ENCODE data around the gene NGF.

The NGF gene

GRCh38 chr1:115308969-115309368 lies 29.1 kb downstream of the NGF start:
- no peak for DNase-seq

- no peak for DNase-seq
These were observed 30.4 kb downstream of the NGF start for GRCh38 chr1:115307661-115308060.

DNA sequence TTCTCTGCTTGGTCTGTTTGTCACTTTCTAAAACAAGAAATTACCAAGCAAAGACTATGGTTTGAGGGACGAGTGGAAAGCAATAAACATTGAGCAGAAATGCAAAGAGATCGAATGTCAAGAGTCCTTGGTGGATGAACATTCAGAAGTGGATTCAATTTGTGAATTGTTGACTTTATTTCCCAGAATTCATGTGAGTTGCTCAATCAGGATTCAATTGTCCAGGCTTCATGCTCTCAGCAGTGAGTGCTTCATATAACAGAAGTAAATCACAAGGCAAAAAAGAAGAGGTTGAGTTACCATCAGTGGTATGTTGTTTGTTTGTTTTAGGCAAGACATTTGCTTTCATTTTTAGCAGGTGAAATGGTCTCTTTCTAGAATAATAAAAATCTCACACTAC lies 31.9 kb downstream of the NGF start:
- no peak for DNase-seq

DNA sequence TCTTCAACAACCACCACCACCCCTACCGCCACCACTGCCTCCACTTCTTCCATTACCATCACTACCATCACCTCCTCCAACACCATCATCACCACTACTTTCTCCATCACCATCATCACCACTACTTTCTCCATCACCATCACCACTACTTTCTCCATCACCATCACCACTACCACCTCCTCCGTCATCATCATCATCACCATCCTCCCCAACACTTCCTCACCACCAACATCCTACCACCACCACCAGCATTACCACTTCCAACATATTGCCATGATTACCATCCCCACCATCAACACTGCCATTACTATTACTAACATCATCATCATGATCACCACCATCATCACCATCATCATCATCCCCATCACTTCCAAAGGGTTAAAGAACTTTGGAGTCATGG lies 34.7 kb downstream of the NGF start:
- no peak for DNase-seq

DNA sequence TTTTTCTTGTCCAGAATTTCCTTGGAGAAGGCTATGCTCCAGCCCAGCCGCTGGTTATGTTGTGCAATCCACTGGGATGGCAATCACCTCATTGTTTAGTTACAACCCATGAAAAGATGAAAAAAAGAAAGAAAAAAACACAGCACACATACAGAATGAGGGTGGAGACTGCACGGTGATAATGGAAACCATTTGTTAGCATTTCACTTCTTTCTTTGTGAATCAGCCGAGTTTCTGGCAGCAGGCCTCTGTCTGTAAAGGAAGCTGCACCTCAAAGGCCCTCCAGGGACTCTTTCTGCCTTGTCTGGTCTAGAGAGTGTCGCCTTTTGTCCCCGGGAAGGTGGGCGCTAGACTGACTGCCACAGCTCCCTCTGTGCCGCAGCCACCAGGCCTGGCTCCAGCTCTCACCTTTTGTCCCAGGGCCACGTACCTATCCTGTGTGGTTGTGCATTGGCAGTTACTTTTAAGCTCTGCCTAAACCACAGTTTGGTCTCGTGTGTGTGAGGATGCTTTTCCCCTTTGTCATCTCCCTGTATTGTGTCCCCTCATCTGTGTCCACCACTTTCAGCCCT lies 35.6 kb downstream of the NGF start:
- DNase-seq, result no peak

GRCh38 chr1:115301438-115302020 lies 36.5 kb downstream of the NGF start:
- DNase-seq, result no peak

DNA sequence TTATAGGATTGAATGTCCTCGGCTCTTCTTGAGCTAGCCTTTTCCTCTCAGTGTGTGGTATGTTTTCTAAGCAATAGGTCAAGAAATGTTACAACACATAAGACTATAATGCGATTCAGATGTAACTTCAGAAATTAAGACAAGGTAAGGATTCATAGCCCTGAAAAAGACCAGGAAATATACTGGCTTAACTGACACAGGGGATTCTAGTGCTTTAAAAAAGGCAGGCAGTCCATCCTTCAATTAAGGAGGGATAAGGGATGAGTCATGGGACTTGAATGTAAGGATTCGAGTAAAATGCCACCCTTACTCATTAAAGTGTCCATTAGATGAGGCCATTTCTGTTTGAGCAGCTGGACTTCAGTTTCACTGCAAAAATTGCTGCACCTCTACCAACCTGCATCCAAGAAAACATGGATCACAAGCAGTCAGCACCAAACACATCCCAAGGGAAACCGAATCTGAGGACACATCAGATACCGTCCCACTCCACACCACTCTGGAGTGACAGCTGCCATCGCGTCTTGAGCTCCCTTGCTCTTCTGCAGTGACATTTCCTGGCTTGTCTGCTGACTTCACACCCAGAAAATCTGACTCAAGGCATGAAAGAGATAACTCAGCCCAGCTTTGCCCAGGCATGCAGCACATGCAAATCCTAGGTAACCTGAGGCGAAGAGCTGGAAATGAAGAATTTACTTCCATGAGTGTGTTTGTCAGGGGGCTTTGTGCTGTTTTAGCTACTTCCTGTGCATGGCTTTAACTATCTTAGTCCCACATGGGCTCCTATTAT lies 37.8 kb downstream of the NGF start:
- no peak for DNase-seq

GRCh38 chr1:115299266-115299665 lies 38.8 kb downstream of the NGF start:
- no peak for DNase-seq

DNA sequence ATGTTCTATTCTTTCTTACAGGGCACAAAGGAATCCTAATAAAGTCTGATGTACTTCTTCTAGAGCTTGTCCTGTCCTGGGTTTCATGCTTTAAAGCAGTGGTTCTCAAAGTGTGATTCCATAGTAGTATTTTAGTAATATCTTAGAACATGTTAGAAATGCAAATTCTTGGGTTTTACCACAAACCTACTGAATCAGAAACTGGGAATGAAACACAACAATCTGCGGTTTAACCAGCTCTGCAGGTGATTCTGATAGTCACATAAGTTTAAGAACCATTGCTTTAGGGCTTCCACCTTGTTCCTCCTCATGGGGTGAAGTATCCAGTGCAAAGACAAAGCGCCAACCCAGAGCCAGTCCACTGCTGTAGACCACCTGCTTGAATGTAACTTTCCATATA lies 41.1 kb downstream of the NGF start:
- no peak for DNase-seq

- no peak for DNase-seq
These were observed 41.9 kb downstream of the NGF start for GRCh38 chr1:115295904-115296696.

DNA sequence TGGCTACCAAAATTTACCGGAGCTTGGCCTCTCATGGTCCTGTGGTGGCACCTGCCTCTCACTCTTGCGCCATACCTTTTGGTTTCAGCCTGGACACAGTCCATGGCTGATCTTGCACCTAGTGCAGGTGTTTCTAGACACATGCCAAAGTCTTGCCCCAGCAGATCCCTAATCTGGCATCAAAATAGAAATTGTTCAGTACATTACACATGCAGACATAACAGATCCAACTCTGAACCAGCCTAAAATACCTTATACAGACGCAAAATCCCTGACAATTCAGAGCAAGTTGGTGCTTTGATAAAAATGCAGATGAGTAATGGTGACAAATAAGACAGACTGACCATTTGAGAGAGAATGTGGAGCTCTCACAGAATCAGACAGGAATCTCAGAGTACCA lies 44.1 kb downstream of the NGF start:
- DNase-seq, result no peak

GRCh38 chr1:115293006-115293405 lies 45.0 kb downstream of the NGF start:
- DNase-seq, result no peak

- DNase-seq, result no peak
These were observed 46.3 kb downstream of the NGF start for GRCh38 chr1:115291741-115292140.

GRCh38 chr1:115289940-115290339 lies 48.1 kb downstream of the NGF start:
- DNase-seq, result no peak

GRCh38 chr1:115288591-115289198 lies 49.4 kb downstream of the NGF start:
- DNase-seq, result no peak

- DNase-seq, result no peak
These were observed 51.4 kb downstream of the NGF start for GRCh38 chr1:115286431-115287205.

- no peak for DNase-seq
These were observed 53.8 kb downstream of the NGF start for GRCh38 chr1:115284209-115284608.

DNA sequence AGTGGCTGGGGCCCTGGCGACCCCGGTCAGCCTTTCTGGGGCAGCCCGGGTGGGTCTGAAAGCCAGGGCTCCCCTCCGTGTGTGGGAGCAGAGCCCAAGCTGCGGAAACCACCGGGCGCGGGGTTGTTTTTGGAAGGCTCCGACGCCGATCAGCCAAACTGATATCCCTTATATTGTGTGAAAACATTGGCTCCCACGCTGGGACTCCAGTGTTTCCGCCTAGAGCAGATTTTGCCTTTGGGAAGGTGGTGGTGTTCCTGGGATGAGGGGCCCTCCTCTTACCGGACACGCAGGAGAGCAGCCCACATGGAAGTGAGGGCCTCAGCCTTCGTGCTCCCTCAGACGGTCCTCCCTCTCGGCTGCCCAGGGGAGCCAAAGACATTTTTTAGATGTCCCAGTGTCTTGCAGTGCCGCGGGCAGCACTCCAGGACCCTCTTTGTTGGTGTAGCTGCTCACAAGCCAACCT lies 54.3 kb downstream of the NGF start:
- no peak for DNase-seq

DNA sequence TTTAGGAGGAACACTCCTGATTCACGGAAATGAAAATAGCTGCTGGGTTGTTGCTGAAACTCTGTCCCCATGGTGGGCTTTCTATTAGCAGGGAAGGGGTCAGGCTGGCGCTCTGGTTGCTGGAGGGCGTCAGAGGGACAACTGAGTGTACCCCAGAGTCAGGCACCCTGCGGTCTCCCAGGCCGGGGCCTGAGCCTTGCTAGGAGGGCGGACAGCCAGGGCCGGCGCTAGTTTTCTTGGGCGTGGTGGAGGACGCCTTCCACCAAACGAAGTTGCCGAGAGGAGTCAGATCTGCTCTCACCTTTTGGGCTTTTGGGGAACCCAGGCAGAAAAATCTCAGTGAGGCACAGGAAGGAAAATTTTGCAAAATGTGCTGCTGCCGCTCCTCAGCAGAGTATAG lies 54.8 kb downstream of the NGF start:
- no peak for DNase-seq

DNA sequence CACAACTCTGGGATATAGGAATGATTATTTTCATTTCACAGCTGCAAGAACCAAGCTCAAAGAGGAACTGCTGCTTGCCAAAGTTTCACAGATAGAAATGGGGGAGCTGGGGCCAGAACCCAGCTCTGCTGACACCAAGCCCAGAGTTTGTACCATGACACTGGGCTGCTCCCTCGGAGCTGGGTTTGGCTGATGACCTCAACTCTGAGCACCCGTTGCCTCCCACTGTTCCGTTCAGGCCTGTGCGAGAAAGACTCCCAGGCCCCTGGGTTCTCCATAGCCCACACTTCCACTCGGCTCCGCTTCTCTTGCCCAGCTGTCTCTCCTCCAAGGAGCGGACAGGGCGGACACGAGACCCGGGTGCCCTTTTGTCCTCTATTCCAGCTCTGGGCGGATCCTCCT lies 55.2 kb downstream of the NGF start:
- no peak for DNase-seq

DNA sequence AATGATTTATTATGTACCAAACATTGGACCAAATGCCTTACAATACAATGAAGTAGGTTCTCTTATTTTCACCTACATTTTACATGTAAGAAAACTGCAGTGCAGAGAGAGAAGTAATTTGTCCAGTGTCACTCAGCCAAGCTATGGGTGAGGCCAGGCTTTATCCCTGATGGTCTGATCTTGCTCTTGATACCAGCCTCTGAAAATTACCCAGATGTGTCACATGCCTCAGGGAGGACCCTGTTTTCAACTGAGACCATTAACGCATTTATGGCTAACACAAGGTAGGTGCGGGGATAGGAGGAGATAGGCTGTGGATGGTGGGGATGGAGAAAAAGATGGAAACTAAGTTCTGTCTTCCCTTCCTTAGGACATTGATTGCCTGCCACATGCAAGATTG lies 56.9 kb downstream of the NGF start:
- no peak for DNase-seq

DNA sequence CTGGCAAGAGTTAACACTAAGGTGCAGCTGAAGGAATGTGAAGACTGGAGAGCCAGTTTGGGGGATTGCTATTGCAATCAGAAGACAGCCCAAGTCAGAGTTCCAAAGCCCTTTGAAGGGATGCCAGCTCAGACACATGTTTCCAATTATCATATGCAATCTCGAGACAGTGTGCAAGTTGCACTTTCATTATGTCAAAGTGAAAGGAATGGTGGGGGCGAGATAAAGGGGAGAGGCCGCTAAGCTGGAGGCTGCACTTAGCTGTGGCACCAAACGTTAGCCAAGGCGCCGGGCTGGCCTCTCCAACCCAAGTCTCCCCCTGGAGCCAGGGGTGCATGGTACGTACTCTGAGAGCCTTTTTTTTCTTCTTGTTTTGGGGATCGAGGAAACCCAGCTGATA lies 58.0 kb downstream of the NGF start:
- DNase-seq, result no peak

All from effector CD4-positive, alpha-beta T cell (primary cell).